Measurements from ENCODE around the gene RHBDD3. TPM values are rescaled to one million over a fixed set of nuclear protein-coding genes. Genes with fewer than 3 reads are reported as not detected.

The RHBDD3 gene
- total and polyA plus RNA-seq, 9 of the 15 experiments (the other 6 are each of a cell fraction or from before 2014, with no cell fraction given): 0.32 to 35.6 (median 14.0) TPM

DNA sequence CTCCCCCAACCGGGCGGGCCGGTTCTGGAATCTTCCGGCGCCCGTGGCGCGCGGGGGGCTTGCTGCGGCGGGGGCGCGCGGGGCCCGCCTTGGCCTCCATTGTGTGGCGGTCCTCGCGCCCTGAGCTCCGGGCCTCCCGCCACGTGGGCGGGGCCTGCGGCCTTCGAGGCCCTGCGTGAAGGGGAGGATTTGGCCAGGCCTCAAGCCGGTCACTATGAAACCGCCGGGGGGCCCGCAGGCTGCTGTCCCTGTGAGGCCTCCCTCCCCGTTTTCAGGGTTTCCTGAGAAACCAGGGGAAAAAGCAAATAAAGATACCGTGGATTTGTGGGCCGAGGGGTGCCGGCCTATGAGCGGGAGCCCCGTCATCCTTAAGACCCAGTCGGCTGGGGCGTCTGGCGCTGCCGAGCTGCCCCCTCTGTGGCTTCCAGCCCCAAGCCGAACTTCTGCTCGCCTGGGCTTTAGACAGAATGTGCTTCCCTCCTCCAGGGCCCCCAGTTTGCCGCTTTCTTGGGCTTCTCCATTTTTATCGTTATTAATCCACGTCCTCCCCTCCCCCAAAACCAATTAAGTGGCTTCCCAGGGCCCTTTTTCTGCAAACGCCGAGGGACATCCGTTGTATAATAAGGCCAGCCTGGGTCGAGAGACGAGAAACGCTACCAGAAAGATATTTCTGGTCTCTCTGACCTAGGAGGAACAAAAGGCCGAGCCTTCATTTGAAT is 889 bp upstream of the RHBDD3 start (continued):
- TF ChIP-seq, protein P1, sequence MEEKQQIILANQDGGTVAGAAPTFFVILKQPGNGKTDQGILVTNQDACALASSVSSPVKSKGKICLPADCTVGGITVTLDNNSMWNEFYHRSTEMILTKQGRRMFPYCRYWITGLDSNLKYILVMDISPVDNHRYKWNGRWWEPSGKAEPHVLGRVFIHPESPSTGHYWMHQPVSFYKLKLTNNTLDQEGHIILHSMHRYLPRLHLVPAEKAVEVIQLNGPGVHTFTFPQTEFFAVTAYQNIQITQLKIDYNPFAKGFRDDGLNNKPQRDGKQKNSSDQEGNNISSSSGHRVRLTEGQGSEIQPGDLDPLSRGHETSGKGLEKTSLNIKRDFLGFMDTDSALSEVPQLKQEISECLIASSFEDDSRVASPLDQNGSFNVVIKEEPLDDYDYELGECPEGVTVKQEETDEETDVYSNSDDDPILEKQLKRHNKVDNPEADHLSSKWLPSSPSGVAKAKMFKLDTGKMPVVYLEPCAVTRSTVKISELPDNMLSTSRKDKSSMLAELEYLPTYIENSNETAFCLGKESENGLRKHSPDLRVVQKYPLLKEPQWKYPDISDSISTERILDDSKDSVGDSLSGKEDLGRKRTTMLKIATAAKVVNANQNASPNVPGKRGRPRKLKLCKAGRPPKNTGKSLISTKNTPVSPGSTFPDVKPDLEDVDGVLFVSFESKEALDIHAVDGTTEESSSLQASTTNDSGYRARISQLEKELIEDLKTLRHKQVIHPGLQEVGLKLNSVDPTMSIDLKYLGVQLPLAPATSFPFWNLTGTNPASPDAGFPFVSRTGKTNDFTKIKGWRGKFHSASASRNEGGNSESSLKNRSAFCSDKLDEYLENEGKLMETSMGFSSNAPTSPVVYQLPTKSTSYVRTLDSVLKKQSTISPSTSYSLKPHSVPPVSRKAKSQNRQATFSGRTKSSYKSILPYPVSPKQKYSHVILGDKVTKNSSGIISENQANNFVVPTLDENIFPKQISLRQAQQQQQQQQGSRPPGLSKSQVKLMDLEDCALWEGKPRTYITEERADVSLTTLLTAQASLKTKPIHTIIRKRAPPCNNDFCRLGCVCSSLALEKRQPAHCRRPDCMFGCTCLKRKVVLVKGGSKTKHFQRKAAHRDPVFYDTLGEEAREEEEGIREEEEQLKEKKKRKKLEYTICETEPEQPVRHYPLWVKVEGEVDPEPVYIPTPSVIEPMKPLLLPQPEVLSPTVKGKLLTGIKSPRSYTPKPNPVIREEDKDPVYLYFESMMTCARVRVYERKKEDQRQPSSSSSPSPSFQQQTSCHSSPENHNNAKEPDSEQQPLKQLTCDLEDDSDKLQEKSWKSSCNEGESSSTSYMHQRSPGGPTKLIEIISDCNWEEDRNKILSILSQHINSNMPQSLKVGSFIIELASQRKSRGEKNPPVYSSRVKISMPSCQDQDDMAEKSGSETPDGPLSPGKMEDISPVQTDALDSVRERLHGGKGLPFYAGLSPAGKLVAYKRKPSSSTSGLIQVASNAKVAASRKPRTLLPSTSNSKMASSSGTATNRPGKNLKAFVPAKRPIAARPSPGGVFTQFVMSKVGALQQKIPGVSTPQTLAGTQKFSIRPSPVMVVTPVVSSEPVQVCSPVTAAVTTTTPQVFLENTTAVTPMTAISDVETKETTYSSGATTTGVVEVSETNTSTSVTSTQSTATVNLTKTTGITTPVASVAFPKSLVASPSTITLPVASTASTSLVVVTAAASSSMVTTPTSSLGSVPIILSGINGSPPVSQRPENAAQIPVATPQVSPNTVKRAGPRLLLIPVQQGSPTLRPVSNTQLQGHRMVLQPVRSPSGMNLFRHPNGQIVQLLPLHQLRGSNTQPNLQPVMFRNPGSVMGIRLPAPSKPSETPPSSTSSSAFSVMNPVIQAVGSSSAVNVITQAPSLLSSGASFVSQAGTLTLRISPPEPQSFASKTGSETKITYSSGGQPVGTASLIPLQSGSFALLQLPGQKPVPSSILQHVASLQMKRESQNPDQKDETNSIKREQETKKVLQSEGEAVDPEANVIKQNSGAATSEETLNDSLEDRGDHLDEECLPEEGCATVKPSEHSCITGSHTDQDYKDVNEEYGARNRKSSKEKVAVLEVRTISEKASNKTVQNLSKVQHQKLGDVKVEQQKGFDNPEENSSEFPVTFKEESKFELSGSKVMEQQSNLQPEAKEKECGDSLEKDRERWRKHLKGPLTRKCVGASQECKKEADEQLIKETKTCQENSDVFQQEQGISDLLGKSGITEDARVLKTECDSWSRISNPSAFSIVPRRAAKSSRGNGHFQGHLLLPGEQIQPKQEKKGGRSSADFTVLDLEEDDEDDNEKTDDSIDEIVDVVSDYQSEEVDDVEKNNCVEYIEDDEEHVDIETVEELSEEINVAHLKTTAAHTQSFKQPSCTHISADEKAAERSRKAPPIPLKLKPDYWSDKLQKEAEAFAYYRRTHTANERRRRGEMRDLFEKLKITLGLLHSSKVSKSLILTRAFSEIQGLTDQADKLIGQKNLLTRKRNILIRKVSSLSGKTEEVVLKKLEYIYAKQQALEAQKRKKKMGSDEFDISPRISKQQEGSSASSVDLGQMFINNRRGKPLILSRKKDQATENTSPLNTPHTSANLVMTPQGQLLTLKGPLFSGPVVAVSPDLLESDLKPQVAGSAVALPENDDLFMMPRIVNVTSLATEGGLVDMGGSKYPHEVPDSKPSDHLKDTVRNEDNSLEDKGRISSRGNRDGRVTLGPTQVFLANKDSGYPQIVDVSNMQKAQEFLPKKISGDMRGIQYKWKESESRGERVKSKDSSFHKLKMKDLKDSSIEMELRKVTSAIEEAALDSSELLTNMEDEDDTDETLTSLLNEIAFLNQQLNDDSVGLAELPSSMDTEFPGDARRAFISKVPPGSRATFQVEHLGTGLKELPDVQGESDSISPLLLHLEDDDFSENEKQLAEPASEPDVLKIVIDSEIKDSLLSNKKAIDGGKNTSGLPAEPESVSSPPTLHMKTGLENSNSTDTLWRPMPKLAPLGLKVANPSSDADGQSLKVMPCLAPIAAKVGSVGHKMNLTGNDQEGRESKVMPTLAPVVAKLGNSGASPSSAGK (IDR thresholded peaks at IDR 0.05): peak; percentile 81
- peak; percentile 9 for TF ChIP-seq RBM22 (IDR thresholded peaks at IDR 0.05; ENCODE audit: low read depth, low read length, poor library complexity, severe bottlenecking)
- TF ChIP-seq, protein P2, sequence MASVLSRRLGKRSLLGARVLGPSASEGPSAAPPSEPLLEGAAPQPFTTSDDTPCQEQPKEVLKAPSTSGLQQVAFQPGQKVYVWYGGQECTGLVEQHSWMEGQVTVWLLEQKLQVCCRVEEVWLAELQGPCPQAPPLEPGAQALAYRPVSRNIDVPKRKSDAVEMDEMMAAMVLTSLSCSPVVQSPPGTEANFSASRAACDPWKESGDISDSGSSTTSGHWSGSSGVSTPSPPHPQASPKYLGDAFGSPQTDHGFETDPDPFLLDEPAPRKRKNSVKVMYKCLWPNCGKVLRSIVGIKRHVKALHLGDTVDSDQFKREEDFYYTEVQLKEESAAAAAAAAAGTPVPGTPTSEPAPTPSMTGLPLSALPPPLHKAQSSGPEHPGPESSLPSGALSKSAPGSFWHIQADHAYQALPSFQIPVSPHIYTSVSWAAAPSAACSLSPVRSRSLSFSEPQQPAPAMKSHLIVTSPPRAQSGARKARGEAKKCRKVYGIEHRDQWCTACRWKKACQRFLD (CRISPR knock-in tag; IDR thresholded peaks at IDR 0.05): 0 out of 2 replicates have a peak, but pooled peaks have one; percentile 11
- TF ChIP-seq BMI1 (IDR thresholded peaks at IDR 0.05; ENCODE audit: low read length): no peak
- TF ChIP-seq, protein P3, sequence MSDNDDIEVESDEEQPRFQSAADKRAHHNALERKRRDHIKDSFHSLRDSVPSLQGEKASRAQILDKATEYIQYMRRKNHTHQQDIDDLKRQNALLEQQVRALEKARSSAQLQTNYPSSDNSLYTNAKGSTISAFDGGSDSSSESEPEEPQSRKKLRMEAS (CRISPR knock-in tag; IDR thresholded peaks at IDR 0.05): peak; percentile 49; the same call in 1 of the 2 replicates
- TF ChIP-seq JUND (IDR thresholded peaks at IDR 0.05; ENCODE audit: borderline replicate concordance, low read depth, low read length): no peak
- no peak for TF ChIP-seq JUND (tag; IDR thresholded peaks at IDR 0.05; ENCODE audit: borderline replicate concordance, low read depth, low read length)
- TF ChIP-seq RBM25 (IDR thresholded peaks at IDR 0.05; ENCODE audit: low read depth, low read length, severe bottlenecking): peak; percentile 41
- peak; percentile 99 for TF ChIP-seq BRD4 (IDR thresholded peaks at IDR 0.05)
- peak; percentile 42 for TF ChIP-seq CCNT2 (IDR thresholded peaks at IDR 0.05; ENCODE audit: borderline replicate concordance, extremely low read depth, insufficient read length, low read depth, low read length)
- TF ChIP-seq CAMTA2 (CRISPR knock-in tag; conservative IDR thresholded peaks at IDR 0.05): no peak
- TF ChIP-seq TRIM28 (IDR thresholded peaks at IDR 0.05): no peak
- TF ChIP-seq, protein P4, sequence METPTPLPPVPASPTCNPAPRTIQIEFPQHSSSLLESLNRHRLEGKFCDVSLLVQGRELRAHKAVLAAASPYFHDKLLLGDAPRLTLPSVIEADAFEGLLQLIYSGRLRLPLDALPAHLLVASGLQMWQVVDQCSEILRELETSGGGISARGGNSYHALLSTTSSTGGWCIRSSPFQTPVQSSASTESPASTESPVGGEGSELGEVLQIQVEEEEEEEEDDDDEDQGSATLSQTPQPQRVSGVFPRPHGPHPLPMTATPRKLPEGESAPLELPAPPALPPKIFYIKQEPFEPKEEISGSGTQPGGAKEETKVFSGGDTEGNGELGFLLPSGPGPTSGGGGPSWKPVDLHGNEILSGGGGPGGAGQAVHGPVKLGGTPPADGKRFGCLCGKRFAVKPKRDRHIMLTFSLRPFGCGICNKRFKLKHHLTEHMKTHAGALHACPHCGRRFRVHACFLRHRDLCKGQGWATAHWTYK (CRISPR knock-in tag; IDR thresholded peaks at IDR 0.05): peak; percentile 47; the same call in 1 of the 2 replicates

All from K562 (cell line).